IMR-90 (cell line): ENCODE measurements around the gene CACNA1D. TPM values are rescaled to one million over a fixed set of nuclear protein-coding genes. Genes with fewer than 3 reads are reported as not detected.

Experiments used
- ATAC-seq: fragments of 200-7000 bp; cut with Tn5 transposase; 2 replicates; pipeline ENCODE4 v1.9.1; 2020; ENCODE audit warnings: low read depth, mild to moderate bottlenecking, moderate library complexity
- BruUV-seq: library from RNA; stranded (reverse); fragments of 400-500 nt; replicated peaks from 2 replicates; lab custom pipeline; 2021; lab: Mats Ljungman, UMichigan
- CTCF ChIA-PET: fragments of 300-600 bp; formaldehyde crosslinking; extraction: SDS; loops from one replicate; lab custom pipeline; 2021; ENCODE audit warnings: antibody characterized with exemption; lab: Yijun Ruan, JAX
- POLR2A ChIA-PET: fragments of 300-600 bp; sonication (Branson Sonifier 250); formaldehyde crosslinking; loops from one replicate; lab custom pipeline; 2022; ENCODE audit warnings: antibody characterized with exemption; ENCODE audit not compliant: unreplicated experiment; lab: Charles Lee
- DNase-seq: peaks from one replicate; pipeline ENCODE4 v3.0.0; 2013
- H2AFZ ChIP-seq: replicated peaks from 2 replicates; pipeline ENCODE3; 2013; ENCODE audit warnings: low read length, mild to moderate bottlenecking; ENCODE audit not compliant: poor library complexity
- H2AK5ac ChIP-seq: 2 replicates; pipeline ENCODE4 v1.6.1; 2013; ENCODE audit warnings: low read depth, low read length, inconsistent platforms
- H2AK9ac ChIP-seq: replicated peaks from 2 replicates; pipeline ENCODE3; 2013; ENCODE audit warnings: mild to moderate bottlenecking, low read depth, low read length, moderate library complexity; ENCODE audit not compliant: poor library complexity
- H2BK120ac ChIP-seq: 2 replicates; pipeline ENCODE4 v1.6.1; 2013; ENCODE audit warnings: low read depth, low read length, inconsistent platforms
- H2BK15ac ChIP-seq: 3 replicates; pipeline ENCODE4 v1.6.1; 2013; ENCODE audit warnings: low read depth, low read length, inconsistent platforms
- H2BK20ac ChIP-seq: 2 replicates; pipeline ENCODE4 v1.6.1; 2013; ENCODE audit warnings: low read depth, mild to moderate bottlenecking, inconsistent platforms, low read length, moderate library complexity
- H2BK5ac ChIP-seq: 2 replicates; pipeline ENCODE4 v1.6.1; 2013; ENCODE audit warnings: mild to moderate bottlenecking, low read depth, low read length, inconsistent platforms; ENCODE audit not compliant: poor library complexity, severe bottlenecking
- H3K14ac ChIP-seq: replicated peaks from 2 replicates; pipeline ENCODE4 v1.6.1; 2013; ENCODE audit warnings: low read depth, low read length, inconsistent platforms
- H3K18ac ChIP-seq: 2 replicates; pipeline ENCODE4 v1.6.1; 2013; ENCODE audit warnings: low read depth, low read length, control low read depth
- H3K23ac ChIP-seq: 2 replicates; pipeline ENCODE4 v1.6.1; 2013; ENCODE audit warnings: low read depth, low read length, inconsistent platforms
- H3K27ac ChIP-seq: 2 replicates; pipeline ENCODE4 v1.5.1; 2013; ENCODE audit warnings: mild to moderate bottlenecking, control low read depth, low read length; ENCODE audit not compliant: insufficient read depth
- H3K27me3 ChIP-seq: 2 replicates; pipeline ENCODE4 v1.6.1; 2013; ENCODE audit warnings: low read length; ENCODE audit not compliant: control insufficient read depth, insufficient read depth
- H3K36me3 ChIP-seq: 2 replicates; pipeline ENCODE4 v1.6.1; 2013; ENCODE audit warnings: low read length, mixed read lengths; ENCODE audit not compliant: control insufficient read depth, insufficient read depth
- H3K4ac ChIP-seq: 2 replicates; pipeline ENCODE4 v1.6.1; 2013; ENCODE audit warnings: low read depth, low read length, inconsistent platforms
- H3K4me1 ChIP-seq: 2 replicates; pipeline ENCODE4 v1.6.1; 2013; ENCODE audit warnings: low read length, mixed read lengths; ENCODE audit not compliant: control insufficient read depth, insufficient read depth
- H3K4me2 ChIP-seq: 2 replicates; pipeline ENCODE4 v1.6.1; 2013; ENCODE audit warnings: low read depth, mild to moderate bottlenecking, control low read depth, low read length, moderate library complexity
- H3K4me3 ChIP-seq: 2 replicates; pipeline ENCODE4 v1.5.1; 2013; ENCODE audit warnings: low read depth, mild to moderate bottlenecking, control low read depth, low read length, moderate library complexity; ENCODE audit not compliant: insufficient read depth
- H3K56ac ChIP-seq: 2 replicates; pipeline ENCODE4 v1.6.1; 2013; ENCODE audit warnings: low read length, inconsistent platforms; ENCODE audit not compliant: insufficient read depth; ENCODE audit errors: extremely low read depth
- H3K79me1 ChIP-seq, 2 experiments: 2 replicates each; pipeline ENCODE4 v1.6.1; 2013; ENCODE audit warnings: low read length in 2 of 2, inconsistent platforms in 1 of 2, low read depth in 1 of 2
- H3K9ac ChIP-seq: 2 replicates; pipeline ENCODE4 v1.6.1; 2013; ENCODE audit warnings: low read depth, low read length, control low read depth
- H3K9me1 ChIP-seq: 2 replicates; pipeline ENCODE4 v1.6.1; 2013; ENCODE audit warnings: low read length, inconsistent platforms; ENCODE audit not compliant: insufficient read depth
- H3K9me3 ChIP-seq: 2 replicates; pipeline ENCODE4 v1.6.1; 2013; ENCODE audit warnings: low read length; ENCODE audit not compliant: control insufficient read depth, insufficient read depth
- H4K20me1 ChIP-seq: 2 replicates; pipeline ENCODE4 v1.6.1; 2013; ENCODE audit warnings: low read length, inconsistent platforms; ENCODE audit not compliant: insufficient read depth
- H4K5ac ChIP-seq: 2 replicates; pipeline ENCODE4 v1.6.1; 2013; ENCODE audit warnings: mild to moderate bottlenecking, low read depth, low read length, control low read depth
- H4K8ac ChIP-seq, 2 experiments: 2 replicates each; pipeline ENCODE4 v1.6.1; 2013; ENCODE audit warnings: low read depth in 2 of 2, low read length in 2 of 2, control low read depth in 1 of 2, inconsistent platforms in 1 of 2
- H4K91ac ChIP-seq: 2 replicates; pipeline ENCODE4 v1.6.1; 2013; ENCODE audit warnings: low read depth, low read length, inconsistent platforms; ENCODE audit not compliant: insufficient read depth
- BHLHE40 ChIP-seq: fragments of 150-350 bp; IDR thresholded peaks from 2 replicates; pipeline ENCODE4 v1.6.1; 2016; ENCODE audit warnings: mild to moderate bottlenecking, low read depth, low read length
- FOS ChIP-seq: fragments of 150-350 bp; IDR thresholded peaks from 2 replicates; pipeline ENCODE4 v1.6.1; 2016; ENCODE audit warnings: low read depth, low read length
- MAFK ChIP-seq: IDR thresholded peaks from 2 replicates; pipeline ENCODE4 v1.6.1; 2012; ENCODE audit warnings: low read depth, low read length, improper control_type of control experiment
- MXI1 ChIP-seq: IDR thresholded peaks from 2 replicates; pipeline ENCODE4 v1.6.1; 2012; ENCODE audit warnings: low read depth, mild to moderate bottlenecking, low read length, moderate library complexity, borderline replicate concordance
- POLR2A ChIP-seq: IDR thresholded peaks from 2 replicates; pipeline ENCODE4 v1.6.1; 2012; ENCODE audit warnings: mild to moderate bottlenecking, low read depth, low read length
- RAD21 ChIP-seq: IDR thresholded peaks from 2 replicates; pipeline ENCODE4 v1.6.1; 2012; ENCODE audit warnings: low read length, improper control_type of control experiment
- RCOR1 ChIP-seq: IDR thresholded peaks from 2 replicates; pipeline ENCODE4 v1.6.1; 2012; ENCODE audit warnings: mild to moderate bottlenecking, low read length, improper control_type of control experiment; ENCODE audit not compliant: insufficient replicate concordance
- RFX5 ChIP-seq: IDR thresholded peaks from 2 replicates; pipeline ENCODE4 v1.8.0; 2012; ENCODE audit warnings: low read depth, mild to moderate bottlenecking, low read length, moderate library complexity
- USF2 ChIP-seq: fragments of 150-350 bp; IDR thresholded peaks from 2 replicates; pipeline ENCODE4 v1.6.1; 2017; ENCODE audit warnings: mild to moderate bottlenecking, antibody characterized with exemption, low read length, low read depth
- WGBS, 2 experiments: methylation state at CpG; one replicate each; pipeline versions ENCODE4 v1.1.5 to v1.1.7; 2013; ENCODE audit warnings: missing lambda C conversion rate in 2 of 2; ENCODE audit not compliant: insufficient read length in 1 of 2; ENCODE audit errors: extremely low coverage in 2 of 2; 5-methylcytosine and 5-hydroxymethylcytosine counted together
- dilution Hi-C: fragments of 300-500 bp; cut with HindIII; formaldehyde crosslinking; loops from one replicate; pipeline ENCODE4 v1.14.3; 2018; ENCODE audit warnings: low sequenced_read_pairs; ENCODE audit not compliant: unreplicated experiment
- in situ Hi-C: fragments of 300-500 bp; cut with MboI; formaldehyde crosslinking; loops from 3 replicates; pipeline ENCODE4 v1.14.3; 2019; ENCODE audit warnings: low sequenced_read_pairs, inconsistent platforms, mixed read lengths
- intact Hi-C: fragments of 100-400 bp; cut with micrococcal nuclease; formaldehyde crosslinking; loops from 2 replicates; pipeline ENCODE4 v1.10.0; 2022
- polyA plus RNA-seq, 3 experiments: library from polyadenylated mRNA; depleted of rRNA; stranded (reverse); fragments of >200 nt; gene quantifications; 2 replicates each; pipeline ENCODE4 v1.2.3, GENCODE V29; 2012; ENCODE audit warnings: low replicate concordance in 1 of 3
- total RNA-seq: library from RNA; depleted of rRNA; stranded (reverse); fragments of >200 nt; gene quantifications from 2 replicates; pipeline ENCODE4 v1.2.3, GENCODE V29; 2012
- TF ChIP-seq, protein P1 (sequence below): fragments of 150-350 bp; IDR thresholded peaks from 2 replicates; pipeline ENCODE4 v1.6.1; 2016; ENCODE audit warnings: low read depth, mild to moderate bottlenecking, low read length, moderate library complexity, borderline replicate concordance

CACNA1D gene
- total and polyA plus RNA-seq, 2 of the 4 experiments (the other 2 are of a cell fraction): 0.07 TPM; not detected in 1

DNA sequence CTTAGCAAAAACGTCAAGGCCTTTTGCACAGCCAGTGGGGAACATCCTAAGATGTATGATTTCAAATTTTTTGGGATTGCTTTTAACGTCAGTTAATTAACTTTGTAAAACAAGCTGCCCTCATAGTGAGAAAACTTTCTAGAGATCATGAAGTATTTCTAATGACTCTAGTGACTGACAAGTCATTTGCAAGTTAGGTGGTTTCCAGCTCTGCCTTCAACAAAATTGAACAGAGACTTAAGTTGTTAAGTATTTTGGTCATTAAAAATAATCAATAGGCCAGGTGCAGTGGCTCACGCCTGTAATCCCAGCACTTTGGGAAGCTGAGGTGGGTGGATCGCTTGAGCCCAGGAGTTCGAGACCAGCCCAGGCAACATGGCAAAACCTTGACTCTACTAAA is 280.6 kb downstream of the CACNA1D start:
- H2AK5ac ChIP-seq: no peak overlapping the region
- H3K4me3 ChIP-seq: no peak overlapping the region
- no peak overlapping the region for H4K5ac ChIP-seq
- H3K27me3 ChIP-seq: peaks cover 8% of the 10 kb centered on the region; the same call in 1 of the 2 replicates
- no peaks in the 10 kb centered on the region for H3K9me1 ChIP-seq
- no peak overlapping the region for H4K8ac ChIP-seq
- no peak overlapping the region for H2BK120ac ChIP-seq
- dilution Hi-C loops: no loop called here
- ATAC-seq: no peak
- no peak overlapping the region for H2AK9ac ChIP-seq
- no peak overlapping the region for H3K27ac ChIP-seq
- no peaks in the 10 kb centered on the region for H4K20me1 ChIP-seq
- TF ChIP-seq MAFK (no peak), RCOR1 (no peak), BHLHE40 (no peak), POLR2A (no peak), RFX5 (no peak), USF2 (no peak), FOS (no peak), RAD21 (no peak), MXI1 (no peak)
- TF ChIP-seq, protein P1, sequence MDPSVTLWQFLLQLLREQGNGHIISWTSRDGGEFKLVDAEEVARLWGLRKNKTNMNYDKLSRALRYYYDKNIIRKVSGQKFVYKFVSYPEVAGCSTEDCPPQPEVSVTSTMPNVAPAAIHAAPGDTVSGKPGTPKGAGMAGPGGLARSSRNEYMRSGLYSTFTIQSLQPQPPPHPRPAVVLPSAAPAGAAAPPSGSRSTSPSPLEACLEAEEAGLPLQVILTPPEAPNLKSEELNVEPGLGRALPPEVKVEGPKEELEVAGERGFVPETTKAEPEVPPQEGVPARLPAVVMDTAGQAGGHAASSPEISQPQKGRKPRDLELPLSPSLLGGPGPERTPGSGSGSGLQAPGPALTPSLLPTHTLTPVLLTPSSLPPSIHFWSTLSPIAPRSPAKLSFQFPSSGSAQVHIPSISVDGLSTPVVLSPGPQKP: no peak
- H3K4me1 ChIP-seq: peaks cover 17% of the 10 kb centered on the region; the same call in 1 of the 2 replicates
- POLR2A ChIA-PET: no interaction called here
- no peak overlapping the region for H3K23ac ChIP-seq
- H2AFZ ChIP-seq: no peak overlapping the region
- no peaks in the 10 kb centered on the region for H3K36me3 ChIP-seq
- H3K4ac ChIP-seq: no peak overlapping the region
- DNase-seq: no peak
- H3K9me3 ChIP-seq: no peaks in the 10 kb centered on the region
- no TSS peak for BruUV-seq
- CTCF ChIA-PET: no interaction called here
- WGBS, 2 experiments: 20% methylated on average over 1 of the region's 5 CpGs; no CpG with 5 or more reads in 1 of the 2 experiments
- no peak overlapping the region for H3K56ac ChIP-seq
- no peaks in the 10 kb centered on the region for H3K79me1 ChIP-seq
- intact Hi-C loops: no loop called here
- H3K4me2 ChIP-seq: no peak overlapping the region
- H3K18ac ChIP-seq: no peak overlapping the region
- no peak overlapping the region for H2BK20ac ChIP-seq
- H3K9ac ChIP-seq: no peak overlapping the region
- H4K91ac ChIP-seq: no peak overlapping the region
- no peak overlapping the region for H3K14ac ChIP-seq
- no peak overlapping the region for H2BK5ac ChIP-seq
- in situ Hi-C loops: no loop called here
- no peak overlapping the region for H2BK15ac ChIP-seq
